GM19240 (cell line): ENCODE measurements around the gene KRT13.

ENCODE experiments used
- DNase-seq: peaks from one replicate; pipeline ENCODE4 v3.0.0; 2011; ENCODE audit warnings: low spot score; ENCODE audit not compliant: insufficient read length

KRT13 gene

DNA sequence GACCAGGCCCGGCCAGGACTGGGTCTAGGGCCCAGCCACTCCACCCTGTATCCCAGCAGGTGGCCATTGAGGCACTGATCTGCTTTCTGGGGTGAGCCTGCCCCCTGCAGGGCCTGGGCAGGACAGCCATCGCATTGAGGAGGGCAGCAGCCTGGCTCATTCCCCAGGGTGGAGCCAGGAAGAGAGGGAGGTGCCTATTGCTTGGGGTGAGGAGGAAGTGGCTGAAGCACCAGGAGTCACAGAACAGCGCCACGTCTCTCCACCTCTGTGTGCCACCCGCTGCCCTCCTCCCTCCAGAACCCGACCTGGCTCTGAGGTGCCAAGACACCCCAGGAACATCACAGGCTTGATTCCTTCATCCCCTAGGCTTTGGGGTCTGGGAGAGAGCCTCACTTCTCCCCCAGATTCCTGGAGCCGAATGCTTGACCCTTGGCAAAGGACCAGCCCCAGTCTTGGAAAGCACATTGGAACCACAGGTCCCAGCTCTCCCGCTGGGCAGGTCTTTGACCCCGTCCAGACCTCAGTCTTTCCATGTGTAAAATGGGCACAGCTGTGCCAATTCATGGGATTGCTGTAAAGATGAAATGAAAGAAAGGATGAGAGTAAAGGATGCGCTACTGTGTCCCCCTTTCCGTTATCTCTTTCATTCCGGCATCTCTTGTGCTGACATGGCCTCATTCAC lies 8.5 kb downstream of the KRT13 start:
- peak; percentile 51 for DNase-seq

DNA sequence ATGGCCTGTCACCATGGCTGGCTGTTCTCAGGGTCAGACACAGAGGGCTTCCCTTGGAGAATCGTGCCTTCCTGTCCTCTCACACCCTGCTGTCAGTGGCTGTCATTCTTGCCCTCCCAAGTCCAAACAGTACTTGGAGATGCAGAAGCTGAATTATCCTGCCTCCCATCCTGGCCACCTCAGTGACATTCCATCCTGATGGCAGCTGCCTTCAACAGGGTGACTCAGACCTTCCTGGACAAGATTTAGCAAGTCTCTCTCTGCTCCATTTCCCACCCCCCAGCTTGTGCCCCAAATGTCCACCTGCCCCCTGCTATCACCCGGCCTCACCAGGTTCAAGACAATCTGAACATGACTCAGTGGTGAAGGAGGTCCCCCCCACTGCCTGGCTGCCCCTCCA lies 10.9 kb downstream of the KRT13 start:
- no peak for DNase-seq

DNA sequence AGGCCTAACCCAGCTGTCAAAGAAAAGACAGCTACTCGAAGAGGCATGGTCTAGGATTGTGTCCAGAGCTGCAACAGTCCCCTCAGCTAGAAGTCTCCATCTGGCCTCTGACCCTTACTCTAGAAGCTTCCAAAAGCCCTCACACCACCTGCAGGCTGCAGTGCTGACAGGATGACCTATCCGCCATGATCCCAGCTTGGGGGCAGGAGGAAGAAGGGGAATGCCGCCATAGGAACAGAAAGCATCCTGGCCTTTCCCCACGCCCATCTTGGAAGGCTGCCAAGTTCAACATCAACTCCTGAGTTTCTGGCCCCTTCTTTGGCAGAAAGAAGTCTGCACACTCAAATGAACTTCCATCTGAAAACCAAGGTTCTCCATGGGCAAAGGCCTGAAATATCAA lies 12.6 kb downstream of the KRT13 start:
- no peak for DNase-seq

DNA sequence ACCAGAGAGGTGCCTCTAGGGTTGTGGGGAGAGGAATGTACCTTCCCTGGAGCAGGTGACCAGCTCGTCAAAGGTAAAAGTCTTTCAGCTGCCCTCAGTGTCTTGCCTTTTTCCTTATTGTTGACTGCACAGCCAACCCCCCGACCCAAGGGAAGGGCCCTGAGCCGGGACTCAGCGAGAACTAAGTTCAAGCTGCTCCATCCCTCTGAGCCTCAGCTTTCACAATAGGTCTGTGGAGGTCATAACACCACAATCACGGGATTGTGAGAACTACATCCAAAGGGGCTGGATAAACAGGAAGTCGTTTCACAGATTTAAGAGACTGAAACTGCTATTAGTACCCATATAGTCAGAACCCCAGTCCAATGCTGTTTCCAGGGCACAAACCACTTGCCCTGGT lies 13.1 kb downstream of the KRT13 start:
- no peak for DNase-seq

DNA sequence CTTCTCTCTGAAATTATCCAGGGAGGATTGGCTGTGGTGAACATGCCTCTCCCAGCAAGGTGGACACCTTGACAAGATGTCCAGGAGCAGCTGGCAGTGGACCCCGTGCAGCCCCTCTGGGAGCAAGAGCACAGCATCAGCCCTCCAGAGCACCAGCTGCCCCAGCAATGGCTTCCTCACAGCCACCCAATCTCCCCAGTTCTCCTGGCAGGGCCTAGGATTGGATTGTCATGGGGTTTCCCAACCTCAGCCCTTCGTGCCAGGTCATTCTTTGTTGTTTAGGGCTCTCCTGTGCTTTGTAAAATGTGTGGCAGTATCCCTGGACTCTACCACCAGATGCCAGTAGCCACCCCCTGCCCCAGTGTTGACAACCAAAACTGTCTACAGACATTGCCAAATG lies 13.9 kb downstream of the KRT13 start:
- DNase-seq = no peak

DNA sequence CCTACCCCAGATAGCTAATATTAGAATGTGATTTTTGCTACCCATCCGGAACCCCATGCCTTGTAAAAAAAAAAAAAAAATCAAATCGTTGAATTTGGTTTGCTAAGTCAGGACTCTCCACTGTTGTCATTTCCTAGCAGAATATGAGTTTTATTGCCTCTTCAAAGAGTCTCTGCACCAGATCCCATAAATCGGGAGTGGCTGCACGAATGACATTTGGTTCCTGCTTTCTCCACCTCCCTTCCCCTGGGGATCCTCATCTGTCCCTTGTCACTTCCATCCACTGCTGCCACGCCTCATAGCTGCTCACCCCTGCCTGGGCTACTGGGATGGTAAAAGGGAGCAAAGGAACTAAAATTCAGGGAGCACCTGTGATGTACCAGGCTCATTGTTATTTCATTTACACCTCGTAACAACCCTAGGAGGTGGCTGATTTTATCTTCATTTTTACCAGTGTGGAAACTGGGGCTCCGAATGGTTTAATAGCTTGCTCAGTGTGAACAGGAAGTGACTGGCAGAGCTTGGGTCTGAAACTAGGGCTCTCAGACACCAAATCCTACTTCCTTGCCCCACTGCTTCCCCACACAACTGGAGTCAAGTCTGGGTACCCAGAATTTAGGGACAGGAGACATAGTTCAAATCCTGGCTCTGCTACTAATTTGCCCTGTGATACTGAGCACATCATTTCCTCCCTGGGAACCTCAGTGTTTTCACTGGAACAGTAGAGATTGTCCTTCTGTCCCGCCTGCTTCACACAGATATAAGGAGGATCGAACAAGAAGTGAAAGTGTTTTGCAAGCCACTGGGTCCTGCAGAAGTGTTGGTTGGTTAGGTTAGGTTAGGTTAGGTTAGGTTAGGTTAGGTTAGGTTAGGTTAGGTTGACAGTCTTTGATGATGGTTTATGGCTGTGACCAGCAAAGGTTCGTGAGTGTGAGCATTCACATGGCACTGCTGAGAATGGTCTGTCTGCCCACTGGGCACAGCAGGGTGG lies 15.1 kb downstream of the KRT13 start:
- no peak for DNase-seq

DNA sequence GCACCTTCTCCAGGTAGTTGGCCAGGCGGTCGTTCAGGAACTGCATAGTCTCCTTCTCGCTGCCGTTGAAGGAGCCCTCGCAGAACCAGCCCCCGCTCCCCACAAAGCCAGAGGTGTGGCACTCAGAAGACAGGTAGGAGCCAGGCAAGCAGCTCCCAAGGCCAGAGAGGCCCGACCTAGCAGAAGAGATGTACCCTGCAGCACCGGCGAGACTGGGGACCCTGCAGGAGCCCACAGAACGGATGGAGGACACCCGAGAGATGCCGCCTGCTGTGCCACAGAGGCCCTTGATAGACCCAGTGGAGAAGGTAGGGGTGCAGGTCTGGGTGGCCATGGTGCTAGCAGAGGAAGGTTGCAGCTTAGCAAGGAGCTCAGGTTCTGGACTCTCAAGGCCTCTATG lies 15.9 kb downstream of the KRT13 start, which contains the start of gene KRT36:
Gene KRT36 (minus strand): TSS at position 380 of the 400 bp plus-strand sequence. CDS start 46 bp downstream, at position 334.
- DNase-seq = no peak

DNA sequence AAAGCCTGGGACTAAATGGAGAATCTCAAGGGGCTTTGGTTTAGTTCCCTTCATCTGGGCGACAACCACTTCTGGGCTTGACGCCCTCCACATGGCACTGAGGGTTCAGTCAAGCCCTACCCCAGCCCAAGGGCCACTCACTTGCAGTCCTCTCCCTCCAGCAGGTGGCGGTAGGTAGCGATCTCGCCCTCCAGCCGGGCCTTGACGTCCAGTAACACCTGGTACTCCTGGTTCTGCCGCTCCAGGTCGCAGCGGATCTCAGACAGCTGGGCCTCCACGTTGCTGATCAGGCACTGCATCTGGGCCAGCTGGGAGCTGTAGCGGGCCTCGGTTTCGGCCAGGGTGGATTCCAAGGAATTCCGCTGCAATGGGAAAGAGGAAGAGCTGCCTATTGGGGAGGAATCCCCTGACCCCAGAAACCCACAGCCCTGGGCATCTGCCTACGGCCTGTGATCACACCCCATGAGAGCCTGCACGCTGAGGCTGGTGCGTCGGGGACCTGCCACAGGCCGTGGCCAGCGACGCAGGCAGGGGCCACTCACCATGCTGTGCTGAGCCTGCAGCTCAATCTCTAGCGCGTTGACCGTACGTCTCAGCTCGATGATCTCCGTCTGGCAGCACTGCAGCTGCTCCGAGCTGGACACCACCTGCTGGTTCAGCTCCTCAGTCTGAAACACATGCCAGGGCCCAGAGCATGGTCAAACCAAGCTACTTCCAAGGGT lies 18.4 kb downstream of the KRT13 start:
- no peak for DNase-seq

DNA sequence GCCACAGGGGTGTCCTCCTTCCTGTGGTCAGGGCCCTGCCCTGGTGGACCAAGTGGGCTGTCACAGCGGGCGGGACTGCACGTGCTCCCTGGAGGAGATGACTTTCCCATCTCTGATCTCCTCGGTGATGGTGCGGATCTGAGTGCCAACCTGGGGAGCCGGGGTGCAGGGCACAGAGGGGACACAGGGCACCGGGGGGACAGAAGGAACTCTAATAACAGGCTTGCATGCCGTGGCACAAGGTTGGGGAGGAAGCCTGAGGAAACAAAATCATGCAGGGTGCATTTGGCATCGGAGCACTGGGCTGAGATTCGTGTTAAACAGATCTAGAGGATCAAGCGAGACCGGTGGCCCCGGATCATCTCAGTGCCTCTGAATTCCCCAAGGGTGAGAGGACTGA lies 19.1 kb downstream of the KRT13 start:
- no peak for DNase-seq

DNA sequence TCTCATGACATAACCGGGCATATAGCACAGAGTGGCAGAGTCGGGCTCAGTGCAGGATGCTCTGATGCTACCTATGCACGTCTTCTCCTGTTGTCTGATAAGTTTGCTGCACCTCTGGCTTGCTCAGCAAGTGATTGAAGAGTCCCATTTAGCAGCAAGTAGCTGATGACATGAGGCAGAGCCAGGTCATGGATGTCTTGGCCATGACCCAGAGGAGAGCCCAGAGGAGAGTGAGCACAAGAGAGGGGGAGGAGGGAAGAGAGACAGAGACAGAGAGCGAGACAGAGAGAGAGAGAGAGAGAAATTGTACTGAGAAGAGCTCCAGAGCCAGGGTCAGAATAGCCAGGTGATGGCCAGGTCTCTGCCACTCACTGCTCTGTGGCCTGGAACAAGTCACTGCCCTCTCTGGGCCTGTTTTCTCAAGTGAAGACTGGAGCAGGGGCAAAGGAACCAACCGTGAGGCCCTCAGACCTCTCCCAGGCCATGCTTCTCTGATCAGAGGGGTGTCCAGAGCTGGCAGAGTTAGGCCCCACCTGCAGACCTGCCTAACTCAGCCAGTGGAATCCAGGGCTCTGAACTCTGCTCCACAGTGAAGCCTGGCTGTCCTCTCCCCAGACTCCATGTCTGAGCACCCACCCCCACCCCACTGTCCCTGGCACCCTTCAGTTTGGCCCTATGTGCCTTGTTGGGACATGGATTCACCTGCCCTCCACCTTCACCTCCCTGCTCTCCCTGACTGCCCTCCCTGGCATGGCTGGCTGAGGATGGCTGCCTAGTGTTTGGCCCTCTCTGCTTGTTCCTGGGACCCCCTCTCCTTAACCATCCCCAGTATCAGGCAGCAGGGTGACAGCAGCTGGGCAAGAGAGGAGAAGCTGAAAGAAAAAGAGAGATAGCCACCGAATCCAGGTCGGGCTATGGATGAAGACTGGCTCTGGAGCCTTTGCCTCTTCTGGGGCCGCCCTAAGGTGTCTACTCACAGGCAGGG lies 20.2 kb downstream of the KRT13 start:
- no peak for DNase-seq

DNA sequence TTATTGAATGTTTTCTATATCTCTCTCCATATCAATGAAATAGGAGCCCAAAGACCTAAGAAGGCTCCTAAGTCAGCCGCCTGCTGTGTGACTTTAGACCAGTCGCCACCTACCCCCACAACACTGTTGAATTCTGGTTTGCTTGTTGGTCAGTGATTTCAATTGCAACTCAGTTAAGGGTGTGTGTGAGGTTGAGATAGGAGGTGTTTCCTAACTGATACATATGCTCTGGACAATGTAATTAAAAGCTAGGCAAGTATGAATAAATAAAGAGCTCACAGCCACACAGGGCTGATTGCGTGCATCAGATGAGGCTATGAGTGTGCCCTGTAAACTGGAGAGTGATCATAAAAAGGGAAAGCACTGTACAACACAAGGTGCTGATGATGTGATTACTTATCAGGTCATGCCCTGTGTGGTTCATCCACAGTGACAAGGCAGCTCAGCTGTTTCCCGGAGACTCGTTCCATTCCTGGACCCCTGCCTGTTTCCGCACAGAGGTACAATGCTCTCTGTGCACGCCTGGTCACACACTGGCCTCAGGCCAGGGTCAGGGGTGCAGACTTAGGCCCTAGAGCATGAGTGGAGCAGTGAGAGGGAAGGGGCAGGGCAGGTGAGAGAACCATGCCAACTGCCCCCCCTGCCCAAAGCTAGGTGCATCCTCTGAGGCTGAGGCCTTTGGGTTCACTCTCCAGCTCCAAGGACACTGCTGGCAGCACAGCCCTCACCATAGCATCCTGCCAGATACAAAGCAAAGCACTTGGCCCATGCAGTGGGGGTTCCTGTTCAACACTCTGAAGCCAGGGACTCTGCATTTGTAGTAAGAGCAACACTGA lies 21.2 kb downstream of the KRT13 start:
- no peak for DNase-seq

DNA sequence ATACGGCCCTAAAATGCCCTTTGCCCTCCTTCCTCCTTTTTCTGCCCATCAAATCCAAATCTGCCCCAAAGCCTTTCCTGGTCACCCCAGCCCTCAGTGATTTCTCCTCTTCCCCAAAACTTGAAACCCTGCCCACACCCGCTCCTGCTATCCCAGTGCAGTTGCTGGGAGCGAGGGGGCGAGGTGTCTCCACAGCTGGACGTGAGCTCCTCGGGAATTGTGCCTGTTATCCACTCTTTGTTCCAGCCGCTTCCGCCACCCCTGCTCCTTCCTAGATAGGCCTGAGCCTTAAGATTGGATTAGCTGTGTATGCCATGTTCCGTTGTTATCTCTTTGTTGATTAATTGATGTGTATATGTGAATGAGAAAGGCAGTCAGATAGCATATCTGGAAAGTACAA lies 21.9 kb downstream of the KRT13 start:
- no peak for DNase-seq

DNA sequence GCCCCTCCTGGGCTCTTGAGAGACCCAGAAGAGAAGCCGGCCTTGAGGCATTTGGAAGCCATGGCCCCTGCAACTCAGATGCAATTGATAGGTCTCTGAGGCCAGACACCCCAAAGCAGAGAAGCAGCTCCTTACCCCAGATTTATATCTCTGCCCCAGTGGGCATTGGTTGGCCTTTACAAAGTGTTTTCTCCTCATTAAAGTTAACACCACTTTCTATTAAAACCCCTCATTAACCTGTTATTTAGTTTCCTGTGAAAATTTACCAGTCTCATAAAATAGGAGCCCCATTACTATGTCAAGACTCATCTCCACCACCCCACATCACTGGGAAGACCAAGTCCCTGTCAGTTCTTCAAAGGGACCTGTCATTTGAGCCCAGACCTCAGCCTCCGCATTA lies 24.4 kb downstream of the KRT13 start, which contains the start of gene KRT35:
Gene KRT35 (minus strand): TSS at position 116 of the 400 bp plus-strand sequence. CDS start 54 bp downstream, at position 62.
- DNase-seq = no peak

DNA sequence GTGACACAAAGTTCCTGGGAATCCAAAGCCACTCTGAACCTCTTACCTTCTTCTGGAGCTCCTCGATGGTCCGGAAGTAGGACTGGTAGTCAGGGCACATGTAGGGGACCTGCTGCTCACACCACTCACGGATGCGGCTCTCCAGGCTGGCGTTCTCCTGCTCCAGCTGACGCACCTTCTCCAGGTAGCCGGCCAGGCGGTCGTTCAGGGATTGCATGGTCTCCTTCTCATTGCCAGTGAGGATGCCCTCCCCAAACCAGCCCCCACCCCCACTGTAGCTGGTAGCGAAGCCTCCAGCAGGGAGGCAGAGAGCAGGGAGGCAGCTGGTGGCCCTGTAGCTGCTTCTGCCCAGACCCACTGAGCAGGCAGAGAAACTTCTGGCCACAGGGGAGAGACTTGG lies 24.8 kb downstream of the KRT13 start:
- DNase-seq = no peak

DNA sequence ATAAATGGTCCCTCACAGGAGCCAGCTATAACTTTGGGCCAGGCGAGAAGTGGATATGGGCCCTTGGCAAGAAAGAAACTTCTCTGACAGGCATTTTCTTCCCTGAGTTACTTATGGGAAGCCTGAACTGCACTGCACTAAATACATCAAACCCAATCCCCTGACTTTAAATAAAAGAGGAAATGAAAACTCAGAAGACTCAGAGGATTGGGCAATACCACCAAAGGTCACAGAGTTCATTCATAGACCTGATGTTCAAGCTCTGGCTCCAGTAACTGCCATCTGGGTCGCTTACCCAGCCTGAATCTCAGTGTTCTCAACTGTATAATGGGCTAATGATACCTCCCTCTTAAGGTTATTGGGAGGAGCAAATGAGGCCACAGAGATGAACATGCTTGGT lies 25.3 kb downstream of the KRT13 start:
- no peak for DNase-seq

DNA sequence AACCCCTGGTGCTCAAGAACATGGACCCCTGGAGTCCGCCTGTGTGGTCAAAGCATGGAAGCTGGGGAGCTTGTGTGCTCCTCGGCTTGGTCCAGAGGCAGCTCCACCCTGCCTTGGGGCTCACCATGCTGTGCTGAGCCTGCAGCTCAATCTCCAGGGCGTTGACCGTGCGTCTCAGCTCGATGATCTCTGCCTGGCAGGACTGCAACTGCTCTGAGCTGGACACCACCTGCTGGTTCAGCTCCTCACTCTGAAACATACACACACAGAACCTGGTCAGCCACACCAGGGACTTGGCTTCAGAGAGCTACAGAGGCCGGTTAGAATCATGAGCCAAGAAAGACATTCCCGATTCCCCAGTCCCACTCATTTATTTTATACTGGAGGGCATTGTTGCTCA lies 27.2 kb downstream of the KRT13 start:
- no peak for DNase-seq

DNA sequence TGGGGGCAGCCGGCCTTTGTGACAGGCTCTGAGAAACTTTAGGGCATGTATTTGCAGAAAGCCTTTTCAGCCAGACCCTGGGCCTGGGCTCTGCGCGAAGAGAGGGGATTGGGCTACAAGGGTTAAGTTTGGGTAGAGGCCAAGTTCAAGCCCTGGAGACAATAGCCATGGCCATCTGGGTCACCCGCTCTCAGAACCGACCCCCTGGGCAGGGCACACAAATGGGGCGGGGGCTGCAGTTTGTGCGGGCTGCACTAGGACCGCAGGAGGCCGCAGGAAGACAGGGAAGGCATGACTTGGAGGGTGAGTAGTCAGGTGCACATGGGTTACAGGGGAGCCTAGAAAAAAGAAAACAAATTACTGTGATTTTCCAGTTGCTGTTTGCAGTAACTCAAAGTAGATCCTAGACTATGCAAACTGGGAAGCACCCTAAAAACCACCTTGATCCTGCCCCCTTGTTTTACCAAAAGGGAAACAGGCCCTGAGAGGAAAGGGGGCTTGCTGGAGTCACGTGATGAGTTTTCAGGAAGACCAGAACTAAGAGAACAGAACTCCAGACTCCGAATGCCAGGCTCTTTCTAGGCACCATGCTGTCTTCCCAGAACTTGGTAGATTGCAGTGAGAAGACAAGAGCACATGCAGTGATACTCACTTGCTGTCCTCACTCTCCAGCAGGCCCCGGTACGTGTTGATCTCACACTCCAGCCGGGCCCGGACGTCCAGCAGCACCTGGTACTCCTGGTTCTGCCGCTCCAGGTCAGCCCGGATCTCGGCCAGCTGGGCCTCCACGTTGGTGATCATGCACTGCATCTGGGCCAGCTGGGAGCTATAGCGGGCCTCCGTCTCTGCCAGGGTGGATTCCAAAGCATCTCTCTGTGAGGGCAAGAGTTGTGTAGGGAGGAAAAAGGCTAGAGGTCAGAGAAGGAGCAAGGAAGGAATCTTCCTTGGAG lies 28.3 kb downstream of the KRT13 start:
- no peak for DNase-seq

DNA sequence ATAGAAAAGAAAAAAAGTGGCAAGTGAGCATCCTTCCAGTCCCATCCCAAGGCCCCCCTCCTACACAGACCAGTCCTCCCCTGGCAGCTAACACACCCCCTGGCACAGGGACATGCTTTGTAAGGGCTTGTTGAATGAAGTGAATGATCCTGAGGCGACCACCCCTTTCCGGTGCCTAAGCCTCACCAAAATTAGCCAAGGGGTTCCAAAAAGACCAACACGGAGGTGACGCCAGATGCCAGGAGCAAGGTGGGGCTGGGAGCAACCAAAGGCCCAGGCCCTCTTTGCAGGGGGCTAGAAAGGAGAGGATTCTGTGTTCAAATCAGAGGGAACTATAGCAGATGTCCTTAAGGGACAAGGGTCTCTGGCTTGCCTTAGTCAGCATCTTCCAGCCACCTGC lies 30.0 kb downstream of the KRT13 start:
- DNase-seq = no peak

DNA sequence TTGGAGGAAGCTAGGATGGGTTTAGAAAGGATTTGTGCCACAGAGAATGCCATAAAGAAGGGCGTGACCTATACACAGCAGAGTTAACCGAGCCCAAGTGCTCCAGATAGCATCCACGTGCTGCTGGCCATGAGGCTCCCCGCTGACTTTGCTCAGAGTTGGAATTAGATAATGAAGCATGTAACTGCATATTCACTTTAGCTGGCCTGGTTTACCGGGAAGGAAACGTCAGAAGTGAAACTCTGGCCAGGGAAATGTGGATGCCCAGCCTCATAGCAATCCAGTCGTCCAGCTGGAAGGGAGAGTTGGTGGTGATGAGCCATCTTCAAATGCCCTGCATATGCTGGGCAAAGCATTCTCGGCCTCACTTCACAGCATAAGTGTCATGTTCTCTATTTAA lies 30.5 kb downstream of the KRT13 start:
- no peak for DNase-seq
